SHP77 (cell line): Measurements from ENCODE around the gene MCU.

Experiments used
- DNase-seq, 2 experiments: peaks; one replicate each; lab custom pipeline; 2025; lab: John Stamatoyannopoulos, UW

MCU gene

GRCh38 chr10:72846238-72846637 is 154.3 kb downstream of the MCU start:
- no peak for DNase-seq

- no peak for DNase-seq
These were observed 155.7 kb downstream of the MCU start for GRCh38 chr10:72847681-72848080.

- DNase-seq: no peak
These were observed 158.9 kb downstream of the MCU start for GRCh38 chr10:72850861-72851260.

GRCh38 chr10:72851509-72851908 is 159.6 kb downstream of the MCU start:
- no peak for DNase-seq

- DNase-seq: no peak
These were observed 160.6 kb downstream of the MCU start for GRCh38 chr10:72852508-72852907.

- DNase-seq: no peak
These were observed 163.2 kb downstream of the MCU start for GRCh38 chr10:72855129-72855528.

GRCh38 chr10:72855790-72856189 is 163.8 kb downstream of the MCU start:
- no peak for DNase-seq

- no peak for DNase-seq
These were observed 166.1 kb downstream of the MCU start for GRCh38 chr10:72858067-72858466.

GRCh38 chr10:72862957-72863356 is 171.0 kb downstream of the MCU start:
- no peak for DNase-seq

GRCh38 chr10:72875250-72876055 is 183.5 kb downstream of the MCU start:
- DNase-seq: peak in 1 of 2 experiments; percentile 1

GRCh38 chr10:72879245-72879644 is 187.3 kb downstream of the MCU start:
- DNase-seq: no peak

GRCh38 chr10:72881291-72881690 is 189.3 kb downstream of the MCU start:
- no peak for DNase-seq

- no peak for DNase-seq
These were observed 191.9 kb downstream of the MCU start for GRCh38 chr10:72883861-72884260.

- DNase-seq: no peak
These were observed 194.0 kb downstream of the MCU start for GRCh38 chr10:72885953-72886352.

- DNase-seq: no peak
These were observed 194.7 kb downstream of the MCU start for GRCh38 chr10:72886621-72887020.

- no peak for DNase-seq
These were observed 195.1 kb downstream of the MCU start for GRCh38 chr10:72887043-72887442.

- no peak for DNase-seq
These were observed 196.3 kb downstream of the MCU start for GRCh38 chr10:72888151-72888638.

- peak in 1 of 2 experiments; percentile 1 for DNase-seq
These were observed 197.5 kb downstream of the MCU start for GRCh38 chr10:72889391-72889831.

GRCh38 chr10:72890086-72890485 is 198.1 kb downstream of the MCU start:
- no peak for DNase-seq

GRCh38 chr10:72893136-72893798 is 201.3 kb downstream of the MCU start, which contains the start of gene OIT3:
Gene OIT3 (plus strand): TSS chr10:72893739. CDS start chr10:72893799, 60 bp downstream.
- no peak for DNase-seq

- no peak for DNase-seq
These were observed 203.4 kb downstream of the MCU start for GRCh38 chr10:72895236-72895850.

- DNase-seq: no peak
These were observed 206.7 kb downstream of the MCU start for GRCh38 chr10:72898616-72899015.

GRCh38 chr10:72899545-72899944 is 207.6 kb downstream of the MCU start:
- no peak for DNase-seq
